Measurements from ENCODE around the gene PDCD1LG2.
"Not testable (repeated sequence)": the region's sequence is repeated elsewhere in the genome, so short reads cannot be mapped to it uniquely, and the experiment has no call there.

Gene PDCD1LG2

GRCh38 chr9:5494765-5495164, 15.6 kb upstream of the PDCD1LG2 start:
- not testable (repeated sequence) for DNase-seq

- DNase-seq: no peak
These were observed 11.2 kb upstream of the PDCD1LG2 start for GRCh38 chr9:5499157-5499556.

GRCh38 chr9:5499889-5500398, 10.4 kb upstream of the PDCD1LG2 start:
- no peak for DNase-seq

- DNase-seq: no peak
These were observed 9.7 kb upstream of the PDCD1LG2 start for GRCh38 chr9:5500441-5501235.

GRCh38 chr9:5502553-5502952, 7.8 kb upstream of the PDCD1LG2 start:
- DNase-seq: no peak

GRCh38 chr9:5509573-5509972, 758 bp upstream of the PDCD1LG2 start:
- no peak for DNase-seq

GRCh38 chr9:5510989-5511388, 658 bp downstream of the PDCD1LG2 start:
- peak; percentile 26 for DNase-seq

GRCh38 chr9:5511476-5511875, 1.1 kb downstream of the PDCD1LG2 start:
- DNase-seq: no peak

- DNase-seq: no peak
These were observed 1.7 kb downstream of the PDCD1LG2 start for GRCh38 chr9:5511935-5512580.

- DNase-seq: no peak
These were observed 2.5 kb downstream of the PDCD1LG2 start for GRCh38 chr9:5512658-5513452.

GRCh38 chr9:5513966-5514616, 3.8 kb downstream of the PDCD1LG2 start:
- DNase-seq: no peak

- no peak for DNase-seq
These were observed 4.4 kb downstream of the PDCD1LG2 start for GRCh38 chr9:5514617-5515260.

GRCh38 chr9:5515261-5515650, 4.9 kb downstream of the PDCD1LG2 start:
- DNase-seq: no peak

GRCh38 chr9:5516453-5517220, 6.3 kb downstream of the PDCD1LG2 start:
- no peak for DNase-seq

GRCh38 chr9:5518171-5518936, 8.0 kb downstream of the PDCD1LG2 start:
- DNase-seq: no peak

- no peak for DNase-seq
These were observed 8.6 kb downstream of the PDCD1LG2 start for GRCh38 chr9:5518937-5519319.

- DNase-seq: no peak
These were observed 13.8 kb downstream of the PDCD1LG2 start for GRCh38 chr9:5524090-5524489.

GRCh38 chr9:5529683-5530221, 19.4 kb downstream of the PDCD1LG2 start:
- DNase-seq: no peak

- no peak for DNase-seq
These were observed 21.0 kb downstream of the PDCD1LG2 start for GRCh38 chr9:5531101-5531882.

- DNase-seq: no peak
These were observed 22.0 kb downstream of the PDCD1LG2 start for GRCh38 chr9:5532306-5532705.

Measured in NCI-H2171 (cell line).